Activated CD8-positive, alpha-beta memory T cell treated with anti-CD3 and anti-CD28 coated beads, Interleukin-2, amount 50 U/mL, for 24 hours (primary cell): ENCODE data around the gene MAML3.

Experiments
- DNase-seq: peaks from one replicate; pipeline ENCODE4 v3.0.0-alpha.2; 2020; ENCODE audit errors: extremely low read depth

The MAML3 gene

GRCh38 chr4:139921429-139922184, 232.4 kb downstream of the MAML3 start:
- DNase-seq: no peak

GRCh38 chr4:139920486-139921002, 233.4 kb downstream of the MAML3 start:
- no peak for DNase-seq

GRCh38 chr4:139919521-139919920, 234.5 kb downstream of the MAML3 start:
- DNase-seq: no peak

- no peak for DNase-seq
These were observed 235.0 kb downstream of the MAML3 start for GRCh38 chr4:139919004-139919403.

GRCh38 chr4:139918591-139918990, 235.4 kb downstream of the MAML3 start:
- no peak for DNase-seq

- no peak for DNase-seq
These were observed 236.1 kb downstream of the MAML3 start for GRCh38 chr4:139917896-139918295.

- DNase-seq: no peak
These were observed 237.9 kb downstream of the MAML3 start for GRCh38 chr4:139916041-139916440.

- DNase-seq: no peak
These were observed 238.9 kb downstream of the MAML3 start for GRCh38 chr4:139915037-139915436.

GRCh38 chr4:139913995-139914598, 239.9 kb downstream of the MAML3 start:
- no peak for DNase-seq

- DNase-seq: no peak
These were observed 240.5 kb downstream of the MAML3 start for GRCh38 chr4:139913398-139913990.

GRCh38 chr4:139912445-139912844, 241.5 kb downstream of the MAML3 start:
- no peak for DNase-seq

- DNase-seq: no peak
These were observed 243.9 kb downstream of the MAML3 start for GRCh38 chr4:139910106-139910505.

- no peak for DNase-seq
These were observed 245.1 kb downstream of the MAML3 start for GRCh38 chr4:139908636-139909437.

- no peak for DNase-seq
These were observed 246.8 kb downstream of the MAML3 start for GRCh38 chr4:139907001-139907809.

GRCh38 chr4:139905489-139905888, 248.5 kb downstream of the MAML3 start:
- DNase-seq: no peak

- no peak for DNase-seq
These were observed 249.6 kb downstream of the MAML3 start for GRCh38 chr4:139904406-139904805.

- no peak for DNase-seq
These were observed 250.1 kb downstream of the MAML3 start for GRCh38 chr4:139903845-139904244.

- DNase-seq: no peak
These were observed 251.4 kb downstream of the MAML3 start for GRCh38 chr4:139902321-139903320.

GRCh38 chr4:139901531-139902320, 252.3 kb downstream of the MAML3 start:
- DNase-seq: no peak
